Sigmoid colon (tissue), 4 donors: Measurements from ENCODE around the gene SEC11C.

ENCODE experiments used
- CTCF ChIP-seq, 4 experiments: fragments of 450-650 bp in 3 of 4; fragments of 200-600 bp in 1 of 4; IDR thresholded peaks; one replicate each; pipeline ENCODE4 v1.5.1; 2016 to 2019; ENCODE audit warnings: antibody characterized with exemption in 4 of 4, mild to moderate bottlenecking in 3 of 4, moderate library complexity in 2 of 4
- POLR2A ChIP-seq, 2 donors: fragments of 450-650 bp; IDR thresholded peaks; one replicate each; pipeline ENCODE4 v1.6.1; 2016; ENCODE audit warnings: antibody characterized with exemption in 2 of 2, mild to moderate bottlenecking in 2 of 2, moderate library complexity in 2 of 2
- POLR2AphosphoS5 ChIP-seq, 4 donors: sonication (generic); formaldehyde crosslinking; IDR thresholded peaks; one replicate each; pipeline ENCODE4 v1.6.1; 2017; ENCODE audit warnings: antibody characterized with exemption in 4 of 4

GRCh38 chr18:59202258-59202820 is 62.7 kb downstream of the SEC11C start:
- TF ChIP-seq POLR2AphosphoS5 (IDR thresholded peaks at IDR 0.05) (no peak), POLR2A (IDR thresholded peaks at IDR 0.05) (no peak), CTCF (IDR thresholded peaks at IDR 0.05) (no peak)
